NCI-H1436 treated with DMSO at 0.1 percent for 48 hours (cell line): ENCODE data around the gene SH2D3A.
"Not testable (repeated sequence)": the region's sequence is repeated elsewhere in the genome, so short reads cannot be mapped to it uniquely, and the experiment has no call there.

Source experiments
- DNase-seq: peaks from one replicate; lab custom pipeline; 2025; lab: John Stamatoyannopoulos, UW

Gene SH2D3A

DNA sequence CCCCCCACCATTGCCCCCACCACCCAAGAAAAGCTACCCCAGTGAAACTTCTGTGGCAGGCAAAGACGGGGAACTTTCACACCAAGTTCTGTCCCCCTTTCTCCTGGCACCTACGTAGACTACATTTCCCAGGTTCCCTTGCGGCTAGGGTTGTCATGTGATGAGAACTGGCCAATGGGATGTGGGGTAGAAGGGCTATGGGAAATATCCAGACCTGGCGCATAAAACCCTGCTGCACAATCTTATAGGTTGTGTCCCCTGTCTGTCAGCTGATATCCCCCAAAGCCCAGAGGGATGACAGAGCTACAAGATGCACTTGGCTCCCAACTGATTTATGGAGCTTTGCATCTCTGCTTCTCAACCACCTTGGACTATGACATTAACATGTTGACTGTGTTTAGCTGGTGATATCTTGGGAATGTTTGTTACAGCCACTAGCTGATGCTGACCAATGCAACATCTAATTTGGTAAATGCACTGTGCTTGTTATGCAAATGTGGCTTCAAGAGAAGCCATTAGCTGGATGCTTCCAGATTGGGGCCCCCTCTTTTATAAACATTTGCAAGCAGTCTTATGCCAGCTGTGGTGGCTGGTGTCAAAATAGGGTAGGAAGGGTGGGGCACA lies 6.1 kb downstream of the SH2D3A start:
- DNase-seq, result no peak

DNA sequence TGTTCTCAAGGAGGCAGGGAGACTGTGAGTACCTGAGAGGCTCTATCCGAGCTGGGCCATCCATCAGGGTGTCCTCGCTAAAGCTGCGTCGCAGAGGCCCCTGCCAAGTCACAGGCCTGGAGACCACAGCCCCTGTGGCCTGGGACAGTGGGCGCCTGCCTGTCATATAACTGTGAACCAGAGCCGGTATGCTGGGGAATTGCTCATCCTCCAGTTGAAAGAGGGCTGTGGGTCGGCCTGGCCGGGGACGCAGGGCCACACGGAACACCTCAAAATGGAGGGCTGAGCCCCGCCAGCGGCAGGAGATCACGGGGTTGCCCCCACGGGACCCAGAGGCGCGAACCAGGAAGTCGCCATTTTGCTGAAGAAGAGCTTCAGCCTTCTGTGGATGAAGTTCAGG lies 6.6 kb downstream of the SH2D3A start:
- no peak for DNase-seq

DNA sequence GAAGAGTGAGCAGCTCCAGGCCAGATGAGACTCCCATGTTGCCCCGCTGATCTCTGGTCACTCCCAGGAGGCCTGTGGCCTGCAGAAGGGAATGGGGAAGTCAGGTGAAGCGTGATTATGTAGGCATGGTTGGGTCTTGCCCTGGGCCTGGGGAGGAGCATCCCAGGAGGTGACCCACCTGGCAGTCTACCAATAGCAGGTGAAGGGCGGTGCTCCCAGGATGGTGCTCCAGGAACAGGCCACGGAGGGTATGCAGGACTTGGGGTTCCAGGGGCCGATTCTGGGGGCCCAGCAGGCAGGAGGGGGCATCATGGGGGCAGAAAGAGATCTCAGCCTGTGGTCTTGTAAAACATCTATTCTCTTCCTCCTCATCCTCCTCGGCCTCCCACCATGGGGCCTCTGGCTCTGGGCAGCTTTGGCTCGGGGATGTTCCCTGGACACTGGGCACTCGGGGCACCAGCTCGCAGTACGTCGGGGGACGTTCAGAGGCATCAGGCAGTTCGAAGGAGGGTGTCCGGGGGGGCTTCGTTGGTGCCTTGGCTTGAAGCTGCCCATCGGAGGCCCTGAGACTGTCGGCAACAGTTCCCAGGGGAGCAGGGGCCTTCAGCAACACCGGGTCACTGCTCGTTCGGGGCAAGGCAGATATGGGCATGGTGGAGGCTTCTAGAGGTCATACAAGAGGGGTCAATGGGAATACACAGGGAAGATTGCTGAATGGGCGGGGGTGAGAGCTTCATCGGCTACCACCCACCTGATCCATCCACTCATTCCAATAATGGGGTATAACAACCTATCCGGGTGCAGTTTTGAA lies 12.4 kb downstream of the SH2D3A start:
- no peak for DNase-seq

DNA sequence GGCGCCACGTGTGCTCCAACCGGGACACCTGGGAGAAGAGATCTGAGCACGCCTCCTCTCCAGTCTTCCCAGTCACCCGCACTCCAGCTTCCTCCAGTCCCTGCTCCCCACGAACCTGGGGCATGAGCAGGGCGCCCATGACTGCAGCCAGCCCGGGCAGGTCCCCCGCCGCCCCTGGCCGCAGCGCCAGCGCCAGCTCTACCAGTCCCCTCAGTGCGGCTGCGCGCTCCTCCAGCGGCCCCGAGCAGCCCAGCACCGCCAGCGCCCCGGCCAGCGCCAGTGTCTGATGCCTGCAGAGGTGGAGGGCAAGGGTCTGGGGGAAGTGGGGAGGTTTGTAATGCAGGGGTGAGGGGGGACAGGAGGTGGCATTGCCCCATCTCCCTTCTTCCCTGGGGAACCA lies 13.1 kb downstream of the SH2D3A start:
- no peak for DNase-seq

DNA sequence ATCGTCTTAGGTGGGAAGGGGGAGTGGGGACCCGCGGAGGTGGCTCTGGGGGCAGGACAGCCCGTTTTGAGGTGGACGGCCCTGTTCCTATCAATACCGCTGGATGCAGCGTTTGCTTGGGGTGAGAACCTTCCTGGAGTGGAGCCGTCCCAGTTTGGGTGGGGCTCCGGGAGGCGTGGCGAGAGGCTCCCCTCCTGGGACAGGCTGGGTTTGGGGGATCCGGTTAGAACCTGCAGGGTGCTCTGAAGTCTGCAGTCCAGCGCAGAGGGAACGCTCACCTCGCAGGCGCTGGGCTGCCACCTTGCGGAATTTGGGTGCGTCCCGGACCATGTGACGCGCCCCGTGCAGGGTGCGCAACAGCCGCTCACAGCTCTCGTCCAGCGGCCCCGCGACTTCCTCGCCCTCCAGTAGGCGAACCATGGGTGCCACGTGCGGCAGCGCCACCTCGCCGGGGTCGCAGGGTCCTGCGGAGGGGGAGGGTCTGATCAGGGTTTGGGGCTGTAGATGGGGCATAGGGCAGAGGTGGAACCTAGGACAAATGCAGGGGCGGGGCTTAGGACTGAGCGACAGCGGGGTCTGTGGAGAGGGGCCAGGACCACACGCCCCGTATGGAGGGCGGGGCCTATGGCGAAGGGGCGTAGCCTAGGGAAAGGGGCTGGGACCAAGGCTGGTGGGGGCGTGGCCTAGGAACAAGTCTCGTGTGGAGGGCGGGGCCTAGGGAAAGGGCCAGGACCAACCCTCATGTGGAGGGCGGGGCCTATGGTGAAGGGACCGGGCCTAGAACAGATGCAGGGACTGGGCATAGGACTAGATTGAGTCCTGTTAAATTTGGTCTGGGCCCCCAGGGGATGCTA lies 13.8 kb downstream of the SH2D3A start:
- DNase-seq, result no peak

DNA sequence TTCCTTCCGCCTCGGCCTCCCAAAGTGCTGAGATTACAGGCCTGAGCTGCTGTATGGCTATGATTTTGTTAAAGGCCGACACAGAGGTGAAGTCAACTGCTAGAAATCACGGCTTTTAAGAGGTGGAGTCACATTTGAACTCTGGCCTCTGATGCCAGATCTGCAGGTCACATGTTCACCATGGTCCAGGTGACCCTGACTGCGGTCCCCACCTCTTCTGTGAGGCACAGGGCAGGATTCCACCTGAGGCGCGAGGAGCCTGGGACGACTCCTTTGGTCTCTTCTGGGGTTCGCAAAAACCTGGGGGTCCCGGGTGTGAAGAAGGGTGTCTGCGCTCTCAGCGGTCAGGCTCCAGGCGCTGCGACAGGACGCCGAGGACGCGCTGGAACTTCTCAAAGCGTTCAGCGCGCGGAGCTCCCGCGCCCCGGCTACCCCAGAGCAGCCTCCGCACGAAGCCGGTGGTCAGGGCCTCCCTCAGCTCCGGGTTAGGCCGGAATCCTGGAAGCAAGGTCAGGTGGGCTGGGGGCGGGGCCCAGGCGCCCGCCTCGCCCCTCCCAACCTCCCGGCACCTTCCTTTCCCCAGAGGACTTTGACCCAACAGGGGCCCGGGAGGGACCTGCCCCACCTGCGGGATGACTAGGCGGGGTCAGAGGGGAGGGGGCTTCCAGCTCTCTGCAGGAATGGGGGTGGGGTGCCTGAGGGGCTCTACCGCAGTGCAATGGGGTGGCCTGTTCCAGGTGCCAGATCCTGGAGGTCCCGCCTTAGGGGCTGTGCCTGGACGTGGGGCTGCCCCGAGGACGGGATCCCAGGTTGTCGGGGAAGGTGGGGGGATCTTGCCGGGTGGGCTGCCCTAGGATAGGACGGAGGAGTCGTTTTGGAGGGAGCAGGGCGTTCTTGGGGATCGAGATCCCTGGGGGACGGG lies 14.7 kb downstream of the SH2D3A start:
- no peak for DNase-seq

DNA sequence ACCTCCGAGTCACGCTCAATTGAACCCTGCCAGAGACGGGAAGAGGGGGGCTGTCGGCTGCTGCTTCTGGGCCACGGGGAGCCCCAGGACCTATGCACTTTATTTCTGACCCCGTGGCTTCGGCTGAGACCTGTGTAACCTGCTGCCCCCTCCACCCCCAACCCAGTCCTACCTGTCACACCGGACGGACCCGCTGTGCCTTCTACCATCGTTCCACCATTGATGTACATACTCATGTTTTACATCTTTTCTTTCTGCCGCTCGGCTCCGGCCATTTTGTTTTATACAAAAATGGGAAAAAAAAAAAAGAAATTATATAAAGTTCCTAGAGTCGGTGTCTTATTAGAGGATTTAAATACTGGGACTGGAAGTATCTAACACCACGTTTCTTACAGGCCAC lies 16.0 kb downstream of the SH2D3A start:
- DNase-seq, result no peak

DNA sequence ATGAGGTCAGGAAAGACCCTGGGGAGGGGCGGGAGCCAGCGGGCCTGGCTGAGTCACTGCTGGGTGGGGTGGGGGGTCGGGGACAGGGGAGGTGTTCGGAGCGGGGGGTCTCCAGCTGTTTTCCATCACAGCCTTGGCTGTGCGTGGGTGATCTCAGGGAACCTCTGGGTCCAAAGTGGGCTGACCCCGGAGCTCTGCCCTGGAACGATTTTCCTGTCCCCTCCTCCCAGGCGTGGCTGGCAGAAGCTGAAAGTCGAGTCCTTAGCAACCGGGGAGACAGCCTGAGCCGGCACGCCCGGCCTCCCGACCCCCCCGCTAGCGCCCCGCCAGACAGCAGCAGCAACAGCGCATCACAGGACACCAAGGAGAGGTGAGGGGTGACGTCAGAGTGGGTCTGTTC lies 17.2 kb downstream of the SH2D3A start:
- no peak for DNase-seq

DNA sequence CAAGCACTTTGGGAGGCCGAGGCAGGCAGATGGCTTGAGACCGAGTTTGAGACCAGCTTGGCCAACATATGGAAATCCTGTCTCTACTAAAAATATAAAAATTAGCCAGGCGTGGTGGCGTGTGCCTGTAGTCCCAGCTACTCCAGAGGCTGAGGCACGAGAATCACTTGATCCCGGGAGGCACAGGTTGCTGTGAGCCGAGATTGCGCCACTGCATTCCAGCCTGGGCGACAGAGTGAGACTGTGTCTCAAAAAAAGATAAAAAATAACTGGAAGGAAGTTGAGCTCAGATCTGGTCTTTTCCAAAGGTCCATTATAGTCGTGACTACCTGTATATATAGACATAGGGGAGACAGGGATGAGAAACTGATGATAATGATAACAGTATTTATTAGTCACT lies 18.7 kb downstream of the SH2D3A start:
- DNase-seq, result not testable (repeated sequence)

DNA sequence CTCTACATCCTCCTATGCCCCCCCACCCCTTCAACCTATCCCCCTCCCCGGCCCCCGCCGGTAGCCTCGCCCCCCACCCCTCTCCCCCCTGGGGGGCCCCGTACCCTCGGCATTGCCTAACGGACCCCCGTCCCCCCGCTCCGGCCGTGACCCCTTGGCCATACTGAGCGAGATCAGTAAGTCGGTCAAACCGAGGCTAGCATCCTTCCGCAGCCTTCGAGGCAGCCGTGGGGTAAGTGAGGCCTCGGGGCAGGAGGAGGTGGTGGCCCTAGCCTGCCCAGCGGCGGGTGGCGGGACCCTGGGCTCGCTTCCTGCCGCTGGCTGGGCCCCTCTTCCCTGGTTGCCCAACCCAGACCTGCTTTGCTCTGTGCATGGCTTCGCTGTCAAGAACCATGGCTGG lies 21.3 kb downstream of the SH2D3A start:
- DNase-seq, result no peak

DNA sequence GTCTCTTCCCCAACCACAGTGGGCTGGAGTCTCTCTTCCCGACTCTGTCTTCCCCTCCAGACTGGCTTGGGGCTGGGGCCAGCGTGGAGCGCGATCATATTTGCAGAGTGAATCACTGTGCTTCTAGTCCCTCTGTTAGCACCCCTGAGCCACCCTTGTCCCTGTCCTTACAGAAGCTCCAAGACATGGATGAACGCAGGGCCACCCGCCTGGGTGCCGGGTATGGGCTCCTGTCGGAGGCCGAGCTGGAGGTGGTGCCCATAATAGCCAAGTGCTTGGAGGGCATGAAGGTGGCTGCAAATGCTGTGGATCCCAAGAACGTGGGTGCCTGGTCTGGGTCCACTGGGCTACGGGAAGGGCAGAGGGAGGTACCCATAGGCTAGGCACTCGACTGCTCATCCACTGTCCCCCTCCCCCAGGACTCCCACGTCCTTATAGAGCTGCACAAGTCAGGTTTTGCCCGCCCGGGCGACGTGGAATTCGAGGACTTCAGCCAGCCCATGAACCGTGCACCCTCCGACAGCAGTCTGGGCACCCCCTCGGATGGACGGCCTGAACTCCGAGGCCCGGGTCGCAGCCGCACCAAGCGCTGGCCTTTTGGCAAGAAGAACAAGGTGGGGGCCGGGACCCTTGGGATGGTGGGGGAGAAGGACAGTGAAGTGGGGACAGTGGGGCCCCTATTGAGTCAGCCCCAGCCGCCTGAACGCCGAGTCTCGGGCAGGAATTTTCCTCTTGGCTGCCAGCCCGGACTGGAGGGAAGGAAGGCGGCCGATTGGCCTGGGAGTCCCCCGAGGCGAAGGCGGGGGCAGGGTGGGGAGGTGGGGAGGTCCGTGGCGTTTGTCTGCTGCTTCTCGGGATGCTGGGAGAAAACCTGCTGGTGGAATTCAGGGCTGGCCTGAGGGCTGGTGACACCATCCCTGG lies 22.6 kb downstream of the SH2D3A start:
- DNase-seq, result no peak

DNA sequence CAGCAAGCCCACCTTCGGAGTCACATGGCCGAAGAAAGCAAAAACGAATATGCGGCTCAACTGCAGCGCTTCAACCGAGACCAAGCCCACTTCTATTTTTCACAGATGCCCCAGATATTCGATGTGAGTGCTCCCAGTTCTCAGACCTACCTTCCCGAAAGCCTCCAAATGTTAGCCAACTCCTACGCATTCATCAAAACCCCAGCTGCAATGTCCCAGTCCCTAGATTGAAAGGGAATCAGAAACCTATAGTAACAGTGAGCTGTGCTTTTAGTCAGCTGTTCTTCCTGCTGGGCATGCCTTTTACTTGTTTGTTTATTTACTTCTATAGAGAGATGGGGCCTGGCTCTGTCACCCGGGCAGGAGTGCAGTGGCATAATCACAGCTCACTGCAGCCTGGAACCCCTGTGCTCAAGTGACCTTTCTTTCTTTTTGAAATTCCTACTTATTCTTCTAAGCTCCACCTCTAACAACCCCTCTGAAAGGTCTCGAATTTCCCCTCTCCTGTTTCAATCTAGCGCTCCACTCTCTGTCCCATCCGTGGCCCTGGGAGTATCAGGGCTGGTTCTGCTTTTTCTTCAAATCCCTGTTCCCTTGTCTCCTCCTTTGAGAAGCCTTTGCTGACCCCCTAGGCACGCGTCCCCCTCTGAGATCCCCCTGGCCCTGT lies 23.4 kb downstream of the SH2D3A start:
- DNase-seq, result no peak

DNA sequence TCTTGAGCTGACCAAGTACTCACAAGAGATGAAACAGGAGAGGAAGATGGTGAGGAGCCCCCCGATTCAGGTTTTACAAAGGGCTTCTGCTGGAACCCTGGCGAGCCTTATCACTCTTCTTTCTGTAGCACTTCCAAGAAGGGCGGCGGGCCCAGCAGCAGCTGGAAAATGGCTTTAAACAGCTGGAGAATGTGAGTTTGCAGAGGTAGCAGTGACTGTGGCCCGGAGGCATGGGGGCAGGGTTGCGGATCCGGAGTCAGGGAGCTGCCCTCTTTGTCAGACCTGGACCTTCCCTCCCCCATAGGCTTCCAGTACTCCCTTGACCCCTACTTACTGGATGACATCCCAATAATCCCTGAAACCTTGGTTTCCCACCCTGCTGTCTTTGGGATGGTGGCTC lies 24.2 kb downstream of the SH2D3A start:
- DNase-seq, result no peak

DNA sequence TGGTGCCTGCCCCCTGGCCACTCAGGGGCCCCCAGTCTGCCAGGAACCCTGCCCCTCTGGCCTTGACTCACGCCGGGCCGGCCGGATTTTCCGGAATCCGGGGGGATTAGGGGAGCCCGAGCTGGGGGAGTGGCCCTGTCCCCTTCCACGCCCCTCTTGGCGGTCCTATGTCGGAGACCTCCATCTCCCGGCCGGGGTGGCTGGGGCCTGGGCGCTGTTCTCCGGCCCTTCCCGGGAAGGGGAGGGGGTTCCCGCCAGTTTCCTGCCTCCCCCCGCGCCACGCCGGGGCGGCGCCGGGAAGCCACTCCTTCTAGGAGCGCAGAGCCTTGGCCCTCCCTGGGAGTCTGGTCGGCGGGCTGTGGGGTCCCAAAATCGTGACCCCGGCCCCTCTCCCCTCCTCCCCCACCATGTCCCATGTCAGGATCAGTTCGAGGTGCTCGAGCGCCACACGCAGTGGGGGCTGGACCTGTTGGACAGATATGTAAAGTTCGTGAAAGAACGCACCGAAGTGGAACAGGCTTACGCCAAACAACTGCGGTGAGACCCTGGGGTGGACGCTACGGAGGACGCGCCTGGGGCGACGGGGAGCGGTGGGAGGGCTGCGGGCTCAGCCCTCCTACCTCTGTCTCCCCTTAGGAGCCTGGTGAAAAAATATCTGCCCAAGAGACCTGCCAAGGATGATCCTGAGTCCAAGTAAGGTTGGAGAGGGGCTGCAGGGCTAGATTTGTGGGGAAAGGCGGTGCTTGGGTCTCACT lies 26.5 kb downstream of the SH2D3A start:
- DNase-seq, result no peak

DNA sequence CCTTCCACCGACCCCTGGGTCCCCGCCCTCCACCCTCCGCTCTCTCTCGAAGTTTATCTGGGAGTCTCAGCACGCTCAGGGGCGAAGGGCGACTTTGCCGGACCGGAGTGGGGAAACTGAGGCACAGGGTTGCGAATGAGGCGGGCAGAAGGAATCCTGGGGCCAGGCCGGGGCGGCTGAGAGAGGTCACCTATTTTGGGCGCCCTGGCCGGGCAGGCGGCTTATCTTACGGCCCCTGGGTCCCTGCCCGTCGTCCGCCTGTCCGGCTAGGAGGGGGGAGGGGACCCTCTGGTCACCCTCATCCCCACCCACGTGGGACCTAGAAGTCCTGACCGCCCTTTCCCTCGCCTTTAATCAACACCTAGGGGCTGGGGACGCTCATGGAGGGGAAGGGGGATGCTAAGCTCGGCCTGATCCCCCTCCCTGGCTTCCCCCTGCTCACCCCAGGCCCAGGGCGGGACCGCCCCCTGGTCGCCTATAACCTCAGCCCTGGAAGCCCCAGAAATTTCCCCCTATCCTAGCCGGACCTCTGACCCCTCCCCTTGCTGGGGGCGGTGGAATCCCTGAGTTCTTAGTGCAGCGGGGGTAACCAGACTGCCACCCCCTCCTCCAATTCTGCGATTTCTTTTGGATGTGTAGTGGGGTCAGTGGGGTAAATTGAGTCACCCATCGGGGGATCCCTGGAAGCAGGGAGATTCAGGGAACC lies 27.2 kb downstream of the SH2D3A start:
- no peak for DNase-seq

DNA sequence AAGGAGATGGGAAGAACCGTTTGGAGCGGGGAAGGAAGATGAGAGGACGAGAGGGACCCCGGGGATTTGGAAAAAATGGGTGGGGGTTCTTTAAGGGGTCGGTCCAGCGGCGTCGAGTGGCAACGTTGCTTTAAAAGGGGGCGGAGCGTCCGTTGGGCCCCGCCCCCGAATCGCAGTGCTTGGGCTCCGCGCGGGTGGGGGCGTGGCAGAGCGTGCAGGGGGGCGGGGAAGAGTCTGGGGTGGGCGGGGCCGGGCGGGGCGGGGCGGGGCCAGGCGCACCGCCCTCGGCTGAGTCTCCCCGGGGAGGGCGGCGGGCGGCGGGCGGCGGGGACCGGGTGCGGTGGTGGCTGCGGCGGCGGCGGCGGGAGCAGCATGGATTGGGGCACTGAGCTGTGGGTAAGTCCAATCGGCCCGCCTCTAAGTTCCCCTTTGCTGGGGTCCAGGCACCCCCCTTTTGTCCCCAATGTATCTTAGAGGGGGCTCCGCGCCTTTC lies 27.8 kb downstream of the SH2D3A start, which contains the start of gene TRIP10:
TRIP10 (plus strand) TSS at position 291 of the 493 bp plus-strand sequence; CDS start at position 373, 82 bp downstream.
- peak; percentile 41 for DNase-seq

DNA sequence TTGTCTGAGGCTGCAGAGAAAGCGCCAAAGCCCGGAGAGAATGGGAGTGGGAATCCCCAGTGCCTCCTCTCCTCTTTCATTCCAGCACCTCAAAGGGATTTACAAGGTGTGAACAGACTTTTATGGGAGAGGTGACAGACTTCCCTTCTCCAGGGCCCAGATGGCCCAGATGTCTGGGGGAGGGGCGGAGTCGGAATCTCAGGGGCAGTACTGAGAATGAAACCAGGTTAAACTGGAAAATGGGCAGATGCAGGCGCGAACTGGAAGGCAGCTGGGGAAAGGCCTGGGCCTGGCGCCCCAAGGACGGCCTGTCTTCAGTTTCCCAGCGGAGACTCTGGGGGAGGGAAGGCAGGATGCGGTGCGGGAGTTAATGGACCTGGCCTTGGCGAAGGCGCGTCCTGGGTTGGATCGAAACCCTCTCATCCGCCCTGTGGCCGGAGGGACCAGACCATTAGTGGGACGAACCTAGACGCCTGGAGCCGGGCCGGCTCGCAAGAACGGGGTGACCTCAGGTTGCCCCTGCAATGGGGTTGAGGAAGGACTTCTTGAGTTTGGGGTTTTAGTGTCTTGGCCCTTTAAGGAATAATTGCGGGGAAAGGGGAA lies 28.3 kb downstream of the SH2D3A start:
- DNase-seq, result no peak
